ENCODE results near the gene ASB13.
"Not testable (repeated sequence)": the region's sequence is repeated elsewhere in the genome, so short reads cannot be mapped to it uniquely, and the experiment has no call there.

Gene ASB13

DNA sequence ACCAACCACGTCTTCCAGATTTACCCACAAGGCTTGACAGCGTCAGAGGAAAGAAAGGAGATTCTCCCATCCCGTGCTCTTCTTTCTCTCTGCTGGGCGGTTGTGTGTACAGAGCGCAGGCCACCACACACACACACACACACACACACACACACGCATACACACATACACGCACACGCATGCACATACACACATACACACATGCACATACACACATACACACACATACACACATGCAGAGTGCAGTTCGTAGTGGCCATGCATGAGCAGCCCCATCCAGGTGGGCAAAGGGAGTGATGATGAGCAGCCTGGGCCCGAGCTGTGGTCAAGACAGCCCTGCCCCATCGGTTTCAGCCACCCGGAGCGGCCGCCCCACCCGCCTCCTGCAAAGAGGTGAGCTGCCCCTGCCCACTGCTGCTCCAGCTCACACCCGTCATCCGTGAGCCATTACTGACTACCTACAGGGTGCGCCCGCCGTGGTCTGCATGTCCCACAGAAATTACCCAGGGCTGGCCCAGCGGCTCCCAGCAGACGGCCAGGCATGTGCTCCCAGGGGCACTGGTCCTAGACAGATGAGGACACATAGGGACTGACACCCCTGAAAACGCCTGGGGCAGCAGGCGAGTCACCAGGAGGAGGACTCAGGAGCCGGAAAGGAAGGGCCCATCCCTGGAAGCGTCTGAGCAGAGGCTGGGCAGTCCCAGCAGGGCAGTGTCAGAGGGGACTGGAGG, 69.6 kb downstream of the ASB13 start:
- Mint-ChIP-seq H3K27ac (no peak overlapping the region), H3K9me3 (no peaks in the 10 kb centered on the region), H3K4me3 (no peak overlapping the region), H3K27me3 (peaks cover 32% of the 10 kb centered on the region), H3K4me1 (no peaks in the 10 kb centered on the region), H3K36me3 (no peaks in the 10 kb centered on the region)
- DNase-seq = no peak
- CTCF ChIA-PET = interaction anchor here (0.6 kb wide), 1 partner anchor 1448 kb away, joined by 3 read pairs; no protein-coding TSS in a partner anchor

DNA sequence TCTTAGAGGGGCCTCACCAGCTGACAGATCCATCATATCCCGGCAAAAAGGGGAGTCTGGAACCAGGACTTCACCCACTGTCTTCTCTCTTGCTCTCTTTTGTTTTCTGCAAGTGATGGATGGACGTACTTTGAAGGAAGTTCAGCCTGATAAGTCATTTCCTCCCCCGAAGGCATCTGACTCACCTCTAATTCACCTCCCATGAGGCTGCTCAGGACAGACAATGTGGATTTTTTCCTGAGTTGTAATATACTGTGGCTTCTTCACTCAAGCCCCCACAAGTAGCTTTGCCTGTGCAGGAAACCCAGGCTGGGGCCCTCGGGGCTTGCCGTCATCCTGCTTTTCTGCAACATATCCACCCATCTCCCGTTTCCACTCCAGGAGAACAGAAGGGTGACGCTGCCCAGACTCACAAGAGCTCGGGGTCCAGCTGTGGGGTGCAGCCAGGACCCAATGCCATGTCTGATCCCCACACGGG, 70.4 kb downstream of the ASB13 start:
- no peak for DNase-seq
- Mint-ChIP-seq H3K27ac (no peak overlapping the region), H3K36me3 (no peaks in the 10 kb centered on the region), H3K27me3 (peaks cover 33% of the 10 kb centered on the region), H3K4me3 (no peak overlapping the region), H3K9me3 (no peaks in the 10 kb centered on the region), H3K4me1 (no peaks in the 10 kb centered on the region)
- CTCF ChIA-PET = interaction anchor here (0.9 kb wide), 1 partner anchor 17 kb away, joined by 3 read pairs; no protein-coding TSS in a partner anchor

DNA sequence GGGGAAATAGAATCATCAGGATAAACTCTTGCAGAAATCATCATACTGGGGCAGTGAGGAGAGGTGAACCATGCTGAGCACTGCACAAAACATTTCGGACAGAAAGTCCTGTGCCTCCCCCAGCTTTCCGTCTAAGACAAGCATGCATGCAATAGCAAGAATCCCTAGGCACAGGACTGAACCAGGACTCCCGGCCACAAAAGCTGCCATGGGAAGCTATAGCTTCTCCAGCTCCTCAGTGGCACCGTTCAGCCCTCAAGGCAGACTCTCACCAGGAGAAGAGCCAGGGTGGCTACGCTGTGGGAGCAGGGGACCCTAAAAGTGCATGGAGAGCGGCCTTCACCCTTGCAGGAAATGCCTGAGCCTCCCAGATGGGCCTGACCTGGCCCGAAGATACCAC, 70.8 kb downstream of the ASB13 start:
- Mint-ChIP-seq H3K27me3 (peaks cover 36% of the 10 kb centered on the region), H3K36me3 (no peaks in the 10 kb centered on the region), H3K4me1 (no peaks in the 10 kb centered on the region), H3K9me3 (no peaks in the 10 kb centered on the region), H3K27ac (no peak overlapping the region), H3K4me3 (no peak overlapping the region)
- no peak for DNase-seq
- CTCF ChIA-PET = interaction anchor here (0.9 kb wide), 1 partner anchor 17 kb away, joined by 3 read pairs; no protein-coding TSS in a partner anchor

GRCh38 chr10:5595095-5595494, 71.3 kb downstream of the ASB13 start:
- CTCF ChIA-PET = interaction anchor here (0.9 kb wide), 1 partner anchor 18 kb away, joined by 3 read pairs; no protein-coding TSS in a partner anchor
- Mint-ChIP-seq H3K4me1 (no peaks in the 10 kb centered on the region), H3K36me3 (no peaks in the 10 kb centered on the region), H3K4me3 (no peak overlapping the region), H3K9me3 (no peaks in the 10 kb centered on the region), H3K27ac (no peak overlapping the region), H3K27me3 (peaks cover 36% of the 10 kb centered on the region)
- no peak for DNase-seq

- H3K36me3 Mint-ChIP-seq = no peaks in the 10 kb centered on the region
- CTCF ChIA-PET = interaction anchor here (0.6 kb wide), 1 partner anchor 589 kb away, joined by 3 read pairs; no protein-coding TSS in a partner anchor
- no peaks in the 10 kb centered on the region for H3K4me1 Mint-ChIP-seq
- H3K27ac Mint-ChIP-seq = no peak overlapping the region
- no peaks in the 10 kb centered on the region for H3K9me3 Mint-ChIP-seq
- DNase-seq = no peak
- H3K4me3 Mint-ChIP-seq = no peak overlapping the region
- peaks cover 36% of the 10 kb centered on the region for H3K27me3 Mint-ChIP-seq
These were observed 71.9 kb downstream of the ASB13 start for GRCh38 chr10:5594271-5595049.

GRCh38 chr10:5593347-5593746, 73.0 kb downstream of the ASB13 start:
- not testable (repeated sequence) for H3K9me3 Mint-ChIP-seq, H3K36me3 Mint-ChIP-seq, DNase-seq, H3K27ac Mint-ChIP-seq, H3K4me1 Mint-ChIP-seq, H3K4me3 Mint-ChIP-seq
- CTCF ChIA-PET = interaction anchor here (0.6 to 1.4 kb wide), 2 partner anchors 36 to 153 kb away, joined by 3 to 4 read pairs; no protein-coding TSS in a partner anchor
- peaks cover 41% of the 10 kb centered on the region for H3K27me3 Mint-ChIP-seq

DNA sequence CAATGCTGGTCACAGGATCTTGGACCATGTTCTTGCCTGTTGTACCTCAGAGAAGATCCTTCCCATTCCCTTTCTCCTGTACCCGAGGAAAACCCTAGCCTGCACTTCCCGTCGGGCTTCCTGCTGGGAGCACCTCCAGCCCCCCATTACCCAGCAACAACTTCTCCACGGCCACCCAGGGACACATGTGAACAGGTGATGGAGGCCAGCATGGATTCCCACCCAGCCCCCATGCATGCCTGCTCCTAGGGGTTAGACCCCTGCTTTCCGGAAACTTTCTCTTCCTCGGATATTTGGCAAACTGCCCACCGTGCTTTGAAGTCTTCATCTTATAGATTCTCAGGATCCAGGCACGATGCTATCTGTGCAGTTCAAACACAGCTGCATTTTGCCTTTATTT, 74.3 kb downstream of the ASB13 start:
- Mint-ChIP-seq H3K4me1 (no peaks in the 10 kb centered on the region), H3K4me3 (no peak overlapping the region), H3K27me3 (peaks cover 44% of the 10 kb centered on the region), H3K36me3 (no peaks in the 10 kb centered on the region), H3K27ac (no peak overlapping the region), H3K9me3 (no peaks in the 10 kb centered on the region)
- CTCF ChIA-PET = interaction anchor here (1.1 to 1.4 kb wide), 2 partner anchors 29 to 152 kb away, joined by 3 read pairs; no protein-coding TSS in a partner anchor
- no peak for DNase-seq

- H3K4me1 Mint-ChIP-seq = no peaks in the 10 kb centered on the region
- H3K36me3 Mint-ChIP-seq = no peaks in the 10 kb centered on the region
- H3K9me3 Mint-ChIP-seq = no peaks in the 10 kb centered on the region
- CTCF ChIA-PET = interaction anchor here (1.1 kb wide), 1 partner anchor 28 kb away, joined by 3 read pairs; no protein-coding TSS in a partner anchor
- H3K4me3 Mint-ChIP-seq = no peak overlapping the region
- DNase-seq = no peak
- H3K27me3 Mint-ChIP-seq = peaks cover 45% of the 10 kb centered on the region
- no peak overlapping the region for H3K27ac Mint-ChIP-seq
These were observed 75.0 kb downstream of the ASB13 start for GRCh38 chr10:5591336-5591824.

- no peaks in the 10 kb centered on the region for H3K4me1 Mint-ChIP-seq
- no peak overlapping the region for H3K27ac Mint-ChIP-seq
- no peak for DNase-seq
- no peaks in the 10 kb centered on the region for H3K9me3 Mint-ChIP-seq
- no peaks in the 10 kb centered on the region for H3K36me3 Mint-ChIP-seq
- CTCF ChIA-PET = no interaction called here
- no peak overlapping the region for H3K4me3 Mint-ChIP-seq
- H3K27me3 Mint-ChIP-seq = peaks cover 45% of the 10 kb centered on the region
These were observed 75.6 kb downstream of the ASB13 start for GRCh38 chr10:5590816-5591215.

GRCh38 chr10:5589661-5590511, 76.5 kb downstream of the ASB13 start:
- Mint-ChIP-seq H3K4me1 (no peaks in the 10 kb centered on the region), H3K4me3 (no peak overlapping the region), H3K36me3 (no peaks in the 10 kb centered on the region), H3K9me3 (no peaks in the 10 kb centered on the region), H3K27me3 (peaks cover 41% of the 10 kb centered on the region), H3K27ac (no peak overlapping the region)
- DNase-seq = no peak
- CTCF ChIA-PET = interaction anchor here (1.0 to 1.2 kb wide), 3 partner anchors 33 to 147 kb away, joined by 4 to 5 read pairs (median 4); no protein-coding TSS in a partner anchor

- CTCF ChIA-PET = interaction anchor here (1.0 to 1.2 kb wide), 3 partner anchors 33 to 147 kb away, joined by 4 to 5 read pairs (median 4); no protein-coding TSS in a partner anchor
- H3K4me1 Mint-ChIP-seq = no peaks in the 10 kb centered on the region
- H3K27ac Mint-ChIP-seq = no peak overlapping the region
- no peaks in the 10 kb centered on the region for H3K9me3 Mint-ChIP-seq
- H3K4me3 Mint-ChIP-seq = no peak overlapping the region
- H3K27me3 Mint-ChIP-seq = peaks cover 44% of the 10 kb centered on the region
- no peaks in the 10 kb centered on the region for H3K36me3 Mint-ChIP-seq
- DNase-seq = no peak
These were observed 77.3 kb downstream of the ASB13 start for GRCh38 chr10:5589011-5589660.

All from activated naive CD4-positive, alpha-beta T cell treated with anti-CD3 and anti-CD28 coated beads, Interleukin-2, amount 10 ng/mL, durations not matched to agents 7 days and 5 days (primary cell).